ENCODE results near the gene FAM13C.
"Not testable (repeated sequence)": the region's sequence is repeated elsewhere in the genome, so short reads cannot be mapped to it uniquely, and the experiment has no call there.

The FAM13C gene

GRCh38 chr10:59272061-59272460 is 90.3 kb downstream of the FAM13C start:
- no peak for DNase-seq

DNA sequence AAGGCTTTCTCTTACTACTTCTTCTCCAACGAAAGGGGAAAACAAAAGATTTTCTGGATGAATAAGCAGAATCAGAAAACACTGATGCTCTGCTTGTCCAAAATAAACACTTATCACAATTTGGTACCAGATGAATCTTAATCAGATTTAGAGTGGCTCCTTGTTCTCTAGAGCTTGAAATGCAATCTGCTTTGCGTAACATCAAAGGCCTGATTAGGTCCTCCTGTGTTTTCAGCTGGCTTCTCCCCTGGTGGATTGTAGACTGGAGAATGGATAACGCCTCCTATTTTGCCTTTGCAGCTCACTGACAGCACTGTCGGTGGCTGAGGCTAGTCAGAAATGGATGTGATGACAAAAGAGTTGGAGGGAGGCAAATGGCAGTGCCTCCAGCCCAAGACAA is 91.2 kb downstream of the FAM13C start:
- no peak for DNase-seq

DNA sequence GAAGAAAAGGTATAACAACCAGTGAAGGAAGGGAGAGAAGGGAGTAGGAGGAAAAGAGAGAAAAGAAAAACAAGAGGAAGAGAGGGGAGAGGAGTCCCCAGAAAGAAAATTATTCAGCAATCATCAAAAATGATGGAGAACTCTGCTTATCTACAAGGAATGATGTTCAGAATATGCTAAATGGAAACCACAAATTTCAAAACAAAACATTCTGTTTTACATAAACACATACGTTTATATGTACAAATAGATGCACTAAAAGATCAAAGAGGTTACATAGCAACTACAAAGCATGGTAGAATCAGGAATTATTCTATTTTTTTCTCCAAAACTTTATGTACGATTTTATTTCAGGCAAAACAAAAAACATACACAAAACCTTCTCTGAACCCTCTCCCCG is 91.9 kb downstream of the FAM13C start:
- DNase-seq = no peak

- DNase-seq = no peak
Observed at GRCh38 chr10:59269651-59270050, 92.7 kb downstream of the FAM13C start.

DNA sequence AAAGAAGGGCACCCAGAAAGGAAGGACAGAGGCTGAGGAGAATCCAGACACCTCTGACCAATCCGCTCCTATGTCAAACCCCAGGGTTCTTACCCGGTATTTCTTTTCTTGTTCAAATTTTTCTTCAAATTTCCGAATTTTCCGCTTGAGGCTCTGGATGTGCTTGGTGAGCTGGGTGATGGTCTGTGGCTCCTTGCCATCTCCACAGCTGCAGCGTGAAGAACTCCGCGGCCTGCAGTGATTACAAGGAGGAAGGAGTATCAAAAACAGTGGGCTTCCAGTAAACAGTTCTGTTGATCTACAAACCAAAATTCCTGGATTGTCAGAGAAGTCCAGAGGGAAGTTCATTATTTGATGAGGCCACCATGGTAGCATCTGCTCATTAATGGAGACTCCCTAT is 93.9 kb downstream of the FAM13C start:
- no peak for DNase-seq

DNA sequence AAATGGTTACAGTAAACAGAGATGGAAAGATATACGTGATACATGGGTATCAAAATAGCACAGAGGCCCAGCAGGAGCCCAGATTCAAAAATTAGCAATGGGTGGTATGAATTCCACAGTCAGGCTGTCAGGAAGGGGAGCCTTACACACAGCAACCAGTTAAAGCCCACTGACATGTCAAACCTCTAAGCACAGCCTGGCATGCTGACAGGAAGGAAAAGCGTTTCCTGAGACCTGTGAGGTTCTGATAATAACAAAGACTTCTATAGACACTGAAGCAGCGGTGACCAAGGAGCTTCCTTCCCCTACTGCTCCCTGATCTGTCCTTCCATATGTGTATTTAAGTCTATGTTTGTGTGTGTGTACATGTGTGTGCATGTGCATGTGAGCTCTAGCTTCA is 96.0 kb downstream of the FAM13C start:
- no peak for DNase-seq

DNA sequence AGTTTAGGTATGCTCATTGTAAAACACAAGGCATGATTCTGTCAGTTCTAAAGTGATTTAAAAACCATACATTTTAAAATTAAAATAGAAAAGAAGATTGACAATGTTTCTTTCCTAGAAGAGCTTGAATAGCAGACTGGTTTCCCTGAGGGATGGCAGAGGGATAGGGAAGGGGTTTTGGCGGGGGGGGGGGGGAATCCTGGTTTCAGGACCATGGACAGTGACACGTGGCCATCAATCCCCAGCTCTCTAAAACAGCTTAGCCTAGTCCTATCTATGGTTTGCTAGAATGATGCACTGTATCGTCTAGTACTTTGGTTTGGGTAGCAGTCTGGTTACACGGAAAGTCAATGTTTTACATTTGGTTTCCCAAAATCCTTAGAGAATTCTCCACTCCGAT is 97.2 kb downstream of the FAM13C start:
- DNase-seq = no peak

- no peak for DNase-seq
Observed at GRCh38 chr10:59258890-59259289, 103.5 kb downstream of the FAM13C start.

GRCh38 chr10:59257224-59257623 is 105.1 kb downstream of the FAM13C start:
- no peak for DNase-seq

DNA sequence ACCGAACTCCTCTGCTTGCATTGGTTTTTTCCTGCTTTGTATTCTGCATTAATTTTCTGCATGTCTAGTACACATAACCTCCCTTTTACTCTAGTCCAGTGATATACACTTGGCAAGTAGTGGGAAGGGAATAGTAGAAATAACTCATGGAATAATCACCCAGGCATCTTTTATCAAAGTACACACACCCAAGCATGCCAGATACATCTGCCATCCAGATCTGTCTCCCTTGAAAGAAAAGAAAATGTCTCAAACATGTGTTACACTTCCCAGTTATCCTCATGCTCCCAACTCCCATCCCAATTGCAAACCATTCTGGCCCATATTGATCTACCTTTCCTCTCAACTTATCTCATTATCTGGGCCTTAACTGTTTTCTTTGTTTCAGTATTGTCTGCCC is 106.9 kb downstream of the FAM13C start:
- DNase-seq = no peak

DNA sequence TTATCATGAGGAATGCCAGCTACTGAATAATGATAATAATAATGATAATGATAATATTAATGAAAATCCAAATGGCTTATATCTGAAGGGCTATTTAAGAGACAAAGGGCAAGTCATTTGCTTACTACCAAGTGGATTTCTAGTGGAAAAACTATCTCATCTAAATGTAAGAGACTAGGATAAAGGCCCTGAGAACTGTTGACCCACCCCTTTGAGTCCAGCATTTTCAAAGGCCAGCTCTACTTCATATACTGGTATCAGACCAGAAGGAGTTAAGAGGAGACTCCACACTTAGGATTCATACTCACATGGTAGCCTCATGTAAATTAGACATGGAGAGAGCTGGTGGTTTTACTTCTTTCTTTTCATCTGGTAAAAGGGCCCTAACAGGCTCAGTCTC is 109.9 kb downstream of the FAM13C start:
- no peak for DNase-seq

DNA sequence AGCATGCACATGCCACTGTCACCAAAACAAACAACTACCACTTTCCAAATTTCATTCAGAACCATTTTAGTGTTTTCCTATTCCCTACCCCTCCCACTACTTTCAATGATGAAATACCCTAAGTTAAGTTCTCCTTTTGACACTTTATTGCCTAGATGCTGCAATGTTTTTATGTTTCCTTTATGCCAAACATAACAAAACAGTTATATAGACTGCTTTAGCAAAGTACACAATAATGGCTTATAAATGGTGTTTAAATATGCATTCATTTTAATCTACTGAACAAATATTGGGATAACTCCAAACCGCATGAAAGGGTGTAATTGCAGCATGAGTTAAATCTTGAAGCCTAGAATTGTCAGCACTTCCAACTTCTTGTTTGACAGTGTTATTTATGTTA is 116.7 kb downstream of the FAM13C start:
- DNase-seq = peak; percentile 18 to 31 (median 18)

GRCh38 chr10:59244871-59245270 is 117.5 kb downstream of the FAM13C start:
- no peak for DNase-seq

DNA sequence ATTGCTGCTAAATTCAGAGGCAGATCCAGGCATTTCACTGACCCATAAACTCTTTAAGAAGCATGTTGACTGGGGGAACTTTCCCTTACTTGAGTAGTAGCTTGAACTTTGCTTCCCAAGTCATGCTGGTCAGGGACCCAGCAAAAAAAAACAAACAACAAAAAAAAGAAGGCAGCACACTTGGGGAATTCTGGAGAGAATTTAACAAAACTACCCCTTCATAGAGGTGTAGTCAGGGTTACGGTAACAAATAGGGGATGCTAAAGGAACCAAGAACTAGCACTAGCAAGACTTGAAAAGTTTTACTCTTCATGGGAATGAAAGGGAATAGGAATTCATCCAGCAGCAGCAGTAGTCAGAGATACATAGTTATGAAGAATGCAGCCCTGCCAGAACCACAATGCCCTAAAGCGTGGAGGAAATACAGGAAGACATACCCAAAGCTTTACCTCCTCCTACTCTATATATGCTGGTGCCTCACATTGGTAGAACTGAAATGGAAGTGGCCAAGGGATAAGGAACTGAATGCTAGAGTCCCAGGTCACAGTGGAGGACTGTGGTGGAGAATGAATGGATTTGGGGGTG is 118.6 kb downstream of the FAM13C start:
- no peak for DNase-seq

DNA sequence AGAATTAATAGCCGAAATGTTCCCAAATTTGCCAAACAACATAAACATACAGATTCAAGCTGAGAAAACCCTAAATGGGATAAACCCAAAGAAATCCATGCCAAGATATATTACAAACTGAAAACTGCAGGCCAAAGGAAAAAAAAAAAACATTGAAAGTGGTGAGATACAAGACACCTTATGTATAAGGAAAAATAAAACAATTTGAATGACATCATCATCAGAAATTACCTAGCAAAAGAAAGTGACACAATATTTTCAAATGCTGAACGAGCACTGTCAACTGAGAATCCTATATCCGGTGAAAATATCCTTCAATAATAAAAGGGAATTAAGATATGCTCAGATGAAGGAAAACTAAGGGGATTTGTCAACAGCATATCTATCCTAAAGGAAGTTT is 119.4 kb downstream of the FAM13C start:
- DNase-seq = no peak

DNA sequence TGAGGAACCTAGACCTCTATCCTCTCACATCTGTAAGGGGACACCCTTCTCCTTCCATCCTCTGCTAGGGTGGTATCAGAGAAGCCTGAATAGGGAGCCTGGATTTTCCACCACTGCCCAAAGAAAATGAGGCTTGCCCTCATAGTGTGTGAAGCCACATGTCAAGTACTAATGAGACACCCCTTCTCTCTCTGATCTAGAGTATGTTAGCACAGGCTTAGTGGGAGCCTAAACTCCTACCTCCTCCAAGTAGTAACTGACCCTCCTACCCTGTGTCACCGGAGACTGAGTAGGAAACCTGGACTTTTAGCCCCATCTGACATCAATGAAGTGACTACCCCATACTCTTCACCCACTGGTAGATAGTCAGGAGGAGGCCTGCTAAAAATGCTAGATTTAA is 120.3 kb downstream of the FAM13C start:
- no peak for DNase-seq

DNA sequence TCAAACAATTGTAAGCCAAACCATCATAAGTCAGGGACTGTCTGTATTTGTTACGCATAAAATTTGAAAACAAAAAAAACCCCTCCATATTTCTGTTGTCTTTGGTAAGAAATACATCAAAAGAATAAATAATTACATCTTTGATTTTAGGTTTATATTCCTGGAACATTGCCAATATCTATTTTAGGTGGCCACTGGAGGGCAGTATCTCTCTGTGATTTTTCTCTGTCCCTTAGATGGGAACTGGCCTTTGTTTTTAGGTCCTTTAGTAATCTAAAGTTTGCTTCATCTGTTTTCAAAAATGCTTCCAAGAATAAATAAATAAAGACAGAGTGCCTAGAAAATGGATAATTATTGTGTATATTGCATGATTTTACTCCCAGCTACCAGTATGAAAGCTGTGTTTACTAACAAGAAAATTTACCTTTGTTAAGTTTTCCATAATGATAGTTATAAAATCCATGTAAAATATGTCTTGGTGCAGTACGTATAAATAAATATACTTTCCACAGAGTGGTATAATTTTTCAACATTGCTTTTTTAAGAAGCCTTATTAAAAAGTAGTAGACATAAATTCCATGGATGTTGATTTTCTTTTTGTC is 121.7 kb downstream of the FAM13C start:
- peak; percentile 55 to 70 (median 63) for DNase-seq

- not testable (repeated sequence) for DNase-seq
Observed at GRCh38 chr10:59239108-59239507, 123.2 kb downstream of the FAM13C start.

- no peak for DNase-seq
Observed at GRCh38 chr10:59237775-59238174, 124.6 kb downstream of the FAM13C start.

DNA sequence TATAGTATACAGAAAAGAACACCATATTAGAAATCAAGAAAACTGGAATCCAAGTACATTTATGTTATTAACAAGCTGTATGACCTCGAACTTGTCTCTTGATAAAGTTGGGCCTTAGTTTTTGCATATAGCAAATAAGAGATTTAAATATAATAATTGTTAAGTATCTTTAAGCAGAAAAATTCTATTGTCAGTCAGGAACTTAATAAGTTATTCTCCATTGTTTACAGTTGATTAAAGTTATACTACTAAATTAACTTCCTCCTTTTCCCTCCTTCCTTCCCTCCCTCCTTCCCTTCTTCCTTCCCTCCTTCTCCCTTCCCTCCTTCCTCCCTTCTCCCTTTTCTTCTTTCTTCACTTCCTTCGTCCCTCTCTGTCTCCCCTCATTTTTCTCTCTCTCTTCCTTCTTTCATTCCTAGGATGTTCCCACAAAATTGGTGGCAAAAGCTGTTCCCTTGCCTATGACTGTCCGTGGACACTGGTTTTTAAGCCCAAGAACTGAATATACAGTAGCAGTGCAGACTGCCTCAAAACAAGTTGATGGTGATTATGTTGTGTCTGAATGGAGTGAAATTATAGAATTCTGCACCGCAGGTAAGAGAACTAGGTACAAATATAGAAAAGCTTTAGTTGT is 126.2 kb downstream of the FAM13C start:
- no peak for DNase-seq

DNA sequence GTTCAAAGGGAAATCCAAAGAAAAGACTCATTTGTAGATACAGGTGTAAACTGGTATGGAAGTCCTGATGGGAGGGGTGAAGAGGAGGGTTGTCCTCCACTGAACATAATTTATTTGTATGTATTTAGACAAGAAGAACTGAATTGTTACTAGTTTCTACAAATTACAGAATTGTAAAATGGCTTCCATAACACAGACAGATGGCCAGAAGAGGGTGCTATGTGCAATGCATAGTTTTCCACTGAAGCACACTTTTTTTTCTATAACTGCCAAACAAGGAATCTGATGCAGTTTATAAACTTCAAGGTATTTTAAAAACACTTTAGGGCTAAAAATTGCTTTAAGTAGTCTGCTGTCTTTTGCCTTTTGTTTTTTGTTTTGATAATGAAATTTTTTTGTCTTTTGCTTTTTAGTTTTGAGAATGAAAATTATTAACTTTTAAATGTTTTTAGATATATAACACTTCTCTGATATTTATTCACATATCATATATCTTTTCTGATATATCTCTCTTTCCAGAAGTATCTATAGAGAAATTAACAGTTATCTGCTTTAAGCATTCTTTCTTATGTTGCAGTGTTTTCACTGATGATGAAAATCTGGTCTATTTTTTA is 127.4 kb downstream of the FAM13C start:
- DNase-seq = peak; percentile 13 to 29 (median 23)

GRCh38 chr10:59234194-59234593 is 128.2 kb downstream of the FAM13C start:
- DNase-seq = no peak

DNA sequence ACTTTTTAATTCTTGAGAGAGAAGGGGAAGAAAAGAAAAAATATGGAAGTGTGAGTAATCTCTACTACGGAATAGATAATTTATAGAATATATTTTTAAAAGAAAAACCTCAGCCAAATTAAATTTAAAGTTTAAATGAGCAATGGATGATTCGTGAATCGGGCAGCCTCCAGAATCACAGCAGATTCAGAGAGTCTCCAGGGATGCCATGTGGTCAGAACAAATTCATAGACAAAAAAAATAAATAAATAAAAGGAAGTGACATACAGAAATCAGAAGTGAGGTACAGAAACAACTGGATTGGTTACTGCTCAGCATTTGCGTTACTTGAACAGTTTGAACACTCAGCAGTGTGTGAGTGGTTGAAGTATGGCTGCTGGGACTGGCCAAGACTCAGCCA is 132.9 kb downstream of the FAM13C start:
- DNase-seq = no peak

DNA sequence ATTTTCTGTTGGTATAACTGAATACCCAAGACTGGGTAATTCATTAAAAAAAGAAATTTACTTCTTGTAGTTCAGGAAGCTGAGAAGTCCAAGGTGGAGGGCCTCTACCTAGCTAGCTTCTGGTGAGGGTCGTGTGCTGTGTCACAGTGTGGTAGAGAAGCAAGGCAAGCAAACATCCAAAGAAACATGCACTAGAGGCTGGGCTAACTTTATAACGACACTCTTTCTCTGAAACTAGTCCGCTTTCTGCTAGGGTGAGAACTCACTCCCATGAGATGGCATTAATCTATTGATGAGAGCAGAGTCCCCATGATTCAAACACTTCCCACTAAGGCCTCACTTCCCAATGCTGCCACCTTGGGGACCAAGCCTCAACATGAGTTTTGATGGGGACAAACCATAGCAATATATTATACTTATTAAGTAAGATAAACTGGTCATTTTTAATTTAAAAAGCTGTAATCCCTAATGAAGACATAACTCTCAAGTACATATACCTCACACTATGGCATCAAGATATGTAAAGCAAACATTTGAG is 135.1 kb downstream of the FAM13C start:
- no peak for DNase-seq
